Brain pericyte (primary cell): ENCODE data around the gene NR6A1.

Experiments used
- DNase-seq: peaks from one replicate; pipeline ENCODE4 v3.0.0-alpha.2; 2012; ENCODE audit warnings: low read depth, low spot score

NR6A1 gene

GRCh38 chr9:124724415-124725067, 46.6 kb downstream of the NR6A1 start:
- DNase-seq, result no peak

DNA sequence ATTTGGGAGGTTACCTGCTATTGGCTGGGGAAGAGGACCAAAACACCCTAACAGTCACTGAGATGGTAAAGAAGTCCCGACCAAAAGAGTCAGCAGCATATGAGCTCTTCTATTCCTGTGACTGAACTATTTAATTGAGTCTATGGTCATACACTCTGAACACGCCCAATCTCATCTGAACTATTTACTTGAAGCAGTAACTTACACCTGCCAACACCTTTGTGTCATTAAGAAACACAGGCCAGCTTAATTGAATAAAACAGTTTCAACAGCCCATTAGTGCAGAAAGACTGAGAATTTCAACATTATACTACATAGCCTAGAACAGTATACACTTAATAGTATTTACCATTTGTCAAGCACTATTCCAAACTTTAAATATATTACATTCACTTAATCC, 47.8 kb downstream of the NR6A1 start:
- no peak for DNase-seq

- DNase-seq, result no peak
Observed at GRCh38 chr9:124721109-124721906, 49.8 kb downstream of the NR6A1 start.

DNA sequence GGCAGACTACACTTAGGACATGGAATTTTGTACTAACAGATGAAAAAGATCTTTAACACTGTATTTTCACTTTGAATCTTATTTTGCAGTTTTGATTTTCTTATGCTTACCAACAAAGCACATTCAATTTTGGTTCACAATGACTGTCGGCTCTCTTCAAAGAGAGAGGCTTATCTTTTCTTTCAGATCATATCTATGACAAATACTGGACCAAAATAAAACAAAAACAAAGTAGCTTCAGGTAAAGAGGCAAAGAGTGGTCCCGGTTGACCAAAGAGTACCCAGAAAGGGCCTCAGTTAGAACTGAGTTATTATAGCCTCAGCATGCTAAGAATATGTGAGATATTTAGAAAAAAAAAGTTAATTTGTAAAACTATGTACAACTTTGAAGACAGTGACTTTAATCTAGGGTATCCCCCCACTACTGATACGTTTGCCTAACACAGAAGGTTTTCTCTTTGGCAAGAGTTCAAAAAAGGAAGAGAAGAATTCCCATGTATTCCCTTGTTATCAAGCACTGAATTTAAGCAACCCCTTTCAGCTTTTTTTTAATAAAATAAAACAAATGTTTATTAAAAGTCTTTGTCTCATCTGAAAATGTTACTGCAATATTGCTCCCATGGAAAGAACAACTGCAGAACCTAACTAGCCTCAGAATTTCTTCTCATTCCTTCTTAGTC, 50.5 kb downstream of the NR6A1 start:
- no peak for DNase-seq

GRCh38 chr9:124718928-124719327, 52.2 kb downstream of the NR6A1 start:
- no peak for DNase-seq

GRCh38 chr9:124717597-124717996, 53.5 kb downstream of the NR6A1 start:
- DNase-seq, result no peak

DNA sequence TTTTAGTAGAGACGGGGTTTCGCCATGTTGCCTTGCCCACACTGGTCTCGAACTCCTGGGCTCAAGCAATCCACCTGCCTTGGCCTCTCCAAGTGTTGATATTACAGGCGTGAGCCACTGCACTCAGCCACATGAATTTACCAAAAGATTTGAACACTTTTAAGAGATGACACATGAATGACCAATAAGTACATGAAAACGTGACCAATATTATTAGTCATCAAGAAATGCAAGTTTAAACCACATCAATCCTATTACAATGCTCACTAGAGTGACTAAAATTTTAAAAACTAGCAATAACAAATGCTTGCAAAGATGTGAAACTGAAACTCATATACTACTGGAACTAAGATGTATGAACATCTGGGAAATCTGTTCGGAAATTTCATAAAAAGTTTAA, 54.3 kb downstream of the NR6A1 start:
- DNase-seq, result no peak

DNA sequence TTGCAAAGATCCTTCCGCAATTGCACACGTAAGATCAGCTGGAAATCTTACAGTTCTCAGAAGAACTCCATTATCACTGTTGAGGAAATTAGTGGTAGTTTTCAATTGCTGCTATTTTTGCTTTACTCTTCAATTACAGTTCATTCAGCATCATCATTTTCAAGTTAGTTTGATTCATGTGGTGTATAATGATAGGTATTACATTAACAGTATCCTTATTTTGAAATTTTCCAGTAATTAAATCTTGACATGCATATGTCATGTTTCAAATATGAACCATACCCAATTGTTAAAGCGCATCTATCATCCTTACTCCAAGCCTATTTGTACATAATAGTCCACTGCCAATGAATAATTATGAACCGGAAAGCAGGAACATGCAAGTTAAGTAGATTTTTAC, 60.3 kb downstream of the NR6A1 start:
- DNase-seq, result no peak

DNA sequence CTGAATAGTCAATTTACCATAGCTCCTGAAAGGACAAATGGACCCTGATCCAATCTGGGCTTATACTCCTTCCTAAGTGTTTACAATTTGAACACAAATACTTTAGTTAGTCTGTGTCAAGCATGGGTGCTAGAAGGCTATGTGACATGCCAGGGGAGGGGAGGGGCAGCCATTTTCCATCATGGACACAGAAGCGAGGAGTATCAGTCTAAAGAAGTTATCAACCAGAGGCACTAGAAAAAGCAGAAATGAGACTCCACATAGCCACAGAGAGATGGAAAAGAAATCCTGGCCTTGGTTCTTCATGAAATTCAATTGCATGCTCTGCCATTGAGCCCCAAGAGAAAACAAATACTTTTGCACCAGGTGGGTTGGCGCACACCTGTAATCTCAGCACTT, 61.8 kb downstream of the NR6A1 start:
- no peak for DNase-seq

GRCh38 chr9:124708633-124709291, 62.3 kb downstream of the NR6A1 start:
- DNase-seq, result no peak

DNA sequence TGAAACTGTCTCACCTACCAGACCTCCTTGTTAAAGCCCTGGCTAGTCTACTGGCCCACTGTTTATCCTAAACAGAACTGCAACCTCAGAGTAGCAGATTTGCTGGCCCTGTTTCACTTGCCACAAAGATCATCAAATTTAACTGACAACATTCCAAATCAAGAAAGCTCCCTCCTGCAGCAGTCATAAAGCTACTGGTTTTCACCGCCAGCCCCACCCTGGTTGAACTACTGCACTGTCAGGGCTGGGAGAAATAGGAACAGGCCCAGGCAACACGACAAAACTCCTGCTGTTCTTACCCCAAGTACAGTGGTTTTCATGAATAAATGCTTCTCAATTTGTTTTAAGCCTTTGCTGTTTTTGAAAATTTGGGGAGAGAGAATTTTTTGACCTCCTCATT, 63.0 kb downstream of the NR6A1 start:
- DNase-seq, result no peak

- no peak for DNase-seq
Observed at GRCh38 chr9:124707666-124708065, 63.4 kb downstream of the NR6A1 start.

- no peak for DNase-seq
Observed at GRCh38 chr9:124706685-124707084, 64.4 kb downstream of the NR6A1 start.

DNA sequence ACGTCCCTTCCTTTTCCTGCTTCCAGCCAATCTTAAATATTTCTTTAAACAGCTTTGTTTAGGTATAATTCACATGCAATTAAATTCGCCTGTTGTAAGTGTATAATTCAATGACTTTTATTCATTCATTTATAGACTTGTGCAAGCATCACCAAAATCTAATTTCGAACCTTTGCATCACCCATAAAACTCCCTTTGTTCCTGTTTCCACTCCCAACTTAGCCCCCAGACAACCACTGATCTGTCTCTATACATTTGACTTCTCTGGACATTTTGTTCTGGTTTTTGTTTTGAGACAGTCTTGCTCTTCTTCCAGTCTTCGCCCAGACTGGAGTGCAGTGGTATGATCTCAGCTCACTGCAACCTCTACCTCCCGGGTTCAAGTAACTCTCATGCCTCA, 71.5 kb downstream of the NR6A1 start:
- DNase-seq, result no peak

GRCh38 chr9:124698265-124698664, 72.8 kb downstream of the NR6A1 start:
- DNase-seq, result no peak

DNA sequence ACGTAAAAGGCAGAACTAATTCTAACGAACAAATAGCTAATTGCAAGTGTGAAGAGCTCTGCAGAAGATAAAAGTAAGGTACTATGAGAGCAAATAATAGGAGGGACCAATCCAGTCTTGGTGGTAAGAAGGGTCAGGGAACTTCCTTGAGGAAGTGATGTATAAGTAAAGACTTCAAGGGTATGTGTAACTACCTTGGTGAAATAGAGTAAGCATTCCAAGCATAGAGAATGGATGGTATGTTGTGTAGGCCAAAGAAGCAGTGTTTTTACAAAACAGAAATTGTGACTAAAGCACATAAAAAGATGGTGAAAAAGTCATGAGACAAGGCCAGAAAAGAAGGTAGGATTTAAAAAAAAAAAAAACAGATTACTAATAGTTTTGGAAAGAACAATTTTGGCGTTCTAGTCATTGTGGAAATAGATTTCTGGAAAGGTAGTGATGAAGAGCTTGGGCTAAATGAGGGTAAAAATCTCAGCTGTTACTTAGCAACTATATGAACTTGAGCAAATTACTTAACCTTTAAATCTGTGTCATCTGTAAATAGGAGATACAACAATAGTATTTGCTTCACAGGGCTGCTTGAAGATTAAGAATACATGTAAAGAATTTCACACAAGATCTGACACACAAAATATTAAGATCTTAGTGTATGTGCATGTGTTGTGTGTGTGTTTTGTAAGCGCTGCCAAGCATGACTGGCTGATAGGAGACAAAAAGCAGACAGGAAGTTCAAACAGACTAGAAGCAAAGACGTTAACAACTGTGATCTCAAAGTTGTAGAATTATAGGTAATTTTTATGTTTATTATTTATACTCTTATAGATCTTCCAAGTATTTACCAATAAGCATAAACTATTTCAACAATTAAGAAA, 73.5 kb downstream of the NR6A1 start:
- no peak for DNase-seq

DNA sequence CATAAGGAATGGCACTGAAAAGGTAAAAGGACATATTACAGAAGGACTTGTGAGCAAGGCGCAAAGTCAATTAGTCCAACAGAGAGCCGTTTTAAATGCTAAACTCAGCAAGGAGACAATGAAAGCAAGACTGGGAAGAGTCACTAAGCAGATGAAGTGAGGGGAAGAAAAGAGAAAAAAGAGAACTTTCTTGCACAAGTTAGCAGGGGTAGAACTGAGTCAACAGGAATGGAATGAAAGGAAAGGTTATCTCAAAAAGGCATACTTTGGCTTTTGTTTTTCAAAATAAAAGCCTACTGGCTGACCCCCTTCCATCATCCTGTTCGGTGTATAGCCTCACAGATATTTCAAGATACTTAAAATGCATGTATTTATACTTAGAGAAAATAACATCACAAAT, 75.0 kb downstream of the NR6A1 start:
- no peak for DNase-seq

DNA sequence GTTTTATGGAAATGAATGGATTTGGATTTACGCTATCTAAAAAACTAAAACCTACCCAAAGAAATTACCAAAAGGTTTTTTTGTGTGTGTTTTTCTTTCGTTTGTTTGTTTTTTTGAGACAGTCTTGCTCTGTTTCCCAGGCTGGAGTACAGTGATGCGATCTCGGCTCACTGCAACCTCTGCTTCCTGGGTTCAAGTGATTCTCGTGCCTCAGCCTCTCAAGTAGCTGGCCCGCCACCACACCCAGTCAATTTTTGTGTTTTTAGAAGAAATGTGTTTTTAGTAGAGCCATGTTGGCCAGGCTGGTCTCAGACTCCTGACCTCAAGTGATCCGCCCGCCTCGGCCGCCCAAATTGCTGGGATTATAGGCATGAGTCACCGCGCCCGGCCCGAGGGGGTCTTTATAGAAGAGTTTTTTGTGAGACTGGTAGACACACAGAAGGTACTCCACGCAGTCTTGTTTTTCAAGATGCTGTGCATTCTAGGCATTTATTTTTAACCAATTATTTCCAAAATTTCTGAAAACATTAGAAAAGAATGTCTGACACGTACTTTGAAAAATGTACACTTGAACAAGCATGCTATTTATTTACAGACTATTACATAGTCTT, 75.7 kb downstream of the NR6A1 start:
- no peak for DNase-seq

- no peak for DNase-seq
Observed at GRCh38 chr9:124694414-124695279, 76.5 kb downstream of the NR6A1 start.

GRCh38 chr9:124693403-124693802, 77.7 kb downstream of the NR6A1 start:
- DNase-seq, result no peak
